ENCODE data around the gene ACSBG1. TPM values are rescaled to one million over a fixed set of nuclear protein-coding genes. Genes with fewer than 3 reads are reported as not detected.

ACSBG1 gene
- total and polyA plus RNA-seq, 10 of the 15 experiments (the other 5 are each of a cell fraction or from before 2014, with no cell fraction given), result 0.11 to 0.75 (median 0.42) TPM

DNA sequence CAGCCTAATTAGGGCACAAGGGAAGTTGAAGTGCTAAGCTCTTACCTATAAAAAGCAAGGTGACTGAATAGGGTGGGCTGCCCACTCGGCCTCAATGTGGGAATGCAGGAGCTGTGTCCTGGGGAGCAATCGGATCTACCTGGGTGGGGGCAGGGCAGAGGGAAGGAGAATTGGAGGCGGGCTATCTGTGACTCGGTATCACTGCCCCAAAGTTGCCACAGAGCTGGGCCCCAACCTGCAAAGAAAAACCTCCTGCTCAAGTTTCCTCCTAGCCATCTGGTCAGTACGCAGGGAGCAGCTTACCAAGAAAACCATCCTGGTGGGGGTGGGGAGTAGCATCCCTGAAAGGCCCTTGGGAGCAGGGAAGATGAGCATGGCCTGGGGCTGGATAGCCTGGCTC is 113.8 kb downstream of the ACSBG1 start:
- no peaks in the 10 kb centered on the region for H3K79me2 ChIP-seq (ENCODE audit: control insufficient read depth, insufficient read depth, low read length)
- RAD21 ChIA-PET (ENCODE audit: unreplicated experiment), result interaction anchor here (0.6 kb wide), 1 partner anchor 121 kb away, joined by 3 read pairs; no protein-coding TSS in a partner anchor
- no peaks in the 10 kb centered on the region for H3K4me1 ChIP-seq (ENCODE audit: control insufficient read depth, insufficient read depth, low read length)
- FAIRE-seq, result no peak
- CTCF ChIA-PET, result interaction anchor here (0.6 to 8.5 kb wide), 4 partner anchors 74 to 160 kb away, joined by 3 to 46 read pairs (median 10); no protein-coding TSS in a partner anchor
- H2AFZ ChIP-seq (ENCODE audit: control insufficient read depth, low read depth, low read length), result no peak overlapping the region
- SMC1A ChIA-PET (ENCODE audit: uncharacterized antibody, unreplicated experiment), result interaction anchor here (1.1 to 2.5 kb wide), 2 partner anchors 11 to 140 kb away, joined by 3 to 10 read pairs; partner anchors contain the start of gene CIB2
- H3K9ac ChIP-seq (ENCODE audit: control insufficient read depth, insufficient read depth, low read length), result no peak overlapping the region
- no peak overlapping the region for H3K4me3 ChIP-seq
- H3K9me3 ChIP-seq (replicated peaks; ENCODE audit: control insufficient read depth, insufficient read depth, low read length), result no peaks in the 10 kb centered on the region
- POLR2A ChIA-PET, result no interaction called here
- H4K20me1 ChIP-seq (ENCODE audit: control insufficient read depth, insufficient read depth), result no peaks in the 10 kb centered on the region
- DNase-seq (ENCODE audit: low read depth, low spot score), result no peak
- TF ChIP-seq SREBF1 (IDR thresholded peaks at IDR 0.05; ENCODE audit: low read length) (no peak), NFYB (IDR thresholded peaks at IDR 0.05; ENCODE audit: insufficient read depth, low read depth, low read length) (no peak), NBN (IDR thresholded peaks at IDR 0.05) (no peak), TCF3 (IDR thresholded peaks at IDR 0.05; ENCODE audit: borderline replicate concordance, insufficient read depth, low read depth, low read length) (no peak), ATF7 (IDR thresholded peaks at IDR 0.05; ENCODE audit: low read depth) (no peak), RFX5 (IDR thresholded peaks at IDR 0.05; ENCODE audit: low read depth, low read length) (no peak)
- no TSS peak for BruUV-seq (replicated peaks)
- in situ Hi-C loops (cut with MboI) (no loop called here), intact Hi-C loops (cut with micrococcal nuclease; ENCODE audit: unreplicated experiment) (no loop called here)
- no peak overlapping the region for H3K27ac ChIP-seq (ENCODE audit: control insufficient read depth, insufficient read depth)
- H3K4me2 ChIP-seq (ENCODE audit: control insufficient read depth, insufficient read depth), result no peak overlapping the region
- H3K36me3 ChIP-seq (ENCODE audit: control insufficient read depth in 2 of 2, insufficient read depth in 2 of 2, low read length in 1 of 2), result no peaks in the 10 kb centered on the region
- no peak for ATAC-seq
- H3K27me3 ChIP-seq (replicated peaks in 1 of 2; ENCODE audit: control insufficient read depth in 2 of 2, insufficient read depth in 2 of 2, low read length in 1 of 2), result no peaks in the 10 kb centered on the region
- 35% methylated on average over 5 of the region's 5 CpGs for WGBS (ENCODE audit: insufficient coverage, insufficient replicate concordance, low lambda C conversion rate, missing lambda C conversion rate)

Other genes with a start within 250 kb of the ACSBG1 start
Only the 7 nearest of the 8 such genes appear.
- 18.4 and 21.9 TPM in 2 replicates for gene TBC1D2B, start 156.9 kb downstream of the ACSBG1 start, total RNA-seq (2014; rRNA removed)
- 17.0 and 20.4 TPM in 2 replicates for gene TBC1D2B, start 156.9 kb downstream of the ACSBG1 start, total RNA-seq (2014; rRNA removed; fragmentation: Illumina TruSeq; extraction: Trizol)
- 27.0 and 28.7 TPM in 2 replicates for gene TBC1D2B, start 156.9 kb downstream of the ACSBG1 start, total RNA-seq (2021)
- 53.4 and 75.9 TPM in 2 replicates for gene TBC1D2B, start 156.9 kb downstream of the ACSBG1 start, polyA plus RNA-seq (2011; rRNA removed)
- 22.7 and 26.1 TPM in 2 replicates for gene TBC1D2B, start 156.9 kb downstream of the ACSBG1 start, polyA plus RNA-seq (2014; fragmentation: Illumina TruSeq; extraction: Trizol)
- 1 to 10 TPM; 1.3 to 1.4 TPM for gene TBC1D2B, start 156.9 kb downstream of the ACSBG1 start, polyA plus RNA-seq (2014; fragmentation: Nextera tagmentation; extraction: Ambion mirVana)
- gene TBC1D2B, start 156.9 kb downstream of the ACSBG1 start, polyA plus RNA-seq (2014; rRNA removed), result 22.4 and 25.6 TPM in 2 replicates
- gene TBC1D2B, start 156.9 kb downstream of the ACSBG1 start, polyA plus RNA-seq (2016; fragmentation: Nextera tagmentation; extraction: Ambion mirVana), result 1 to 10 TPM; 2.7 to 8.2 TPM
- gene SH2D7, start 142.0 kb downstream of the ACSBG1 start, total RNA-seq (2014; rRNA removed), result 0.06 TPM in 1 of 2 replicates, not detected in the other
- not detected in 2 replicates for gene SH2D7, start 142.0 kb downstream of the ACSBG1 start, total RNA-seq (2014; rRNA removed; fragmentation: Illumina TruSeq; extraction: Trizol)
- gene SH2D7, start 142.0 kb downstream of the ACSBG1 start, total RNA-seq (2021), result 0.08 TPM in 1 of 2 replicates, not detected in the other
- not detected in 2 replicates for gene SH2D7, start 142.0 kb downstream of the ACSBG1 start, polyA plus RNA-seq (2011; rRNA removed)
- 0.04 TPM in 1 of 2 replicates, not detected in the other for gene SH2D7, start 142.0 kb downstream of the ACSBG1 start, polyA plus RNA-seq (2014; fragmentation: Illumina TruSeq; extraction: Trizol)
- not detected for gene SH2D7, start 142.0 kb downstream of the ACSBG1 start, polyA plus RNA-seq (2014; fragmentation: Nextera tagmentation; extraction: Ambion mirVana)
- gene SH2D7, start 142.0 kb downstream of the ACSBG1 start, polyA plus RNA-seq (2014; rRNA removed), result not detected in 2 replicates
- not detected for gene SH2D7, start 142.0 kb downstream of the ACSBG1 start, polyA plus RNA-seq (2016; fragmentation: Nextera tagmentation; extraction: Ambion mirVana)
- gene CIB2, start 103.1 kb downstream of the ACSBG1 start, total RNA-seq (2014; rRNA removed), result 7.2 and 8.8 TPM in 2 replicates
- 5.9 and 6.8 TPM in 2 replicates for gene CIB2, start 103.1 kb downstream of the ACSBG1 start, total RNA-seq (2014; rRNA removed; fragmentation: Illumina TruSeq; extraction: Trizol)
- 6.9 and 7.2 TPM in 2 replicates for gene CIB2, start 103.1 kb downstream of the ACSBG1 start, total RNA-seq (2021)
- 7.4 and 11.7 TPM in 2 replicates for gene CIB2, start 103.1 kb downstream of the ACSBG1 start, polyA plus RNA-seq (2011; rRNA removed)
- 7.9 and 11.7 TPM in 2 replicates for gene CIB2, start 103.1 kb downstream of the ACSBG1 start, polyA plus RNA-seq (2014; fragmentation: Illumina TruSeq; extraction: Trizol)
- 1 to 10 TPM in 1 of 2 experiments, under 1 TPM in 1; 0.56 to 1.6 TPM for gene CIB2, start 103.1 kb downstream of the ACSBG1 start, polyA plus RNA-seq (2014; fragmentation: Nextera tagmentation; extraction: Ambion mirVana)
- gene CIB2, start 103.1 kb downstream of the ACSBG1 start, polyA plus RNA-seq (2014; rRNA removed), result 7.2 and 8.2 TPM in 2 replicates
- gene CIB2, start 103.1 kb downstream of the ACSBG1 start, polyA plus RNA-seq (2016; fragmentation: Nextera tagmentation; extraction: Ambion mirVana), result 10 to 100 TPM in 1 of 2 experiments, 1 to 10 TPM in 1; 1.5 to 12.1 TPM
- 83.9 and 99.1 TPM in 2 replicates for gene IDH3A, start 85.2 kb downstream of the ACSBG1 start, total RNA-seq (2014; rRNA removed)
- 105 and 121 TPM in 2 replicates for gene IDH3A, start 85.2 kb downstream of the ACSBG1 start, total RNA-seq (2014; rRNA removed; fragmentation: Illumina TruSeq; extraction: Trizol)
- gene IDH3A, start 85.2 kb downstream of the ACSBG1 start, total RNA-seq (2021), result 175 and 193 TPM in 2 replicates
- 238 and 315 TPM in 2 replicates for gene IDH3A, start 85.2 kb downstream of the ACSBG1 start, polyA plus RNA-seq (2011; rRNA removed)
- 173 and 178 TPM in 2 replicates for gene IDH3A, start 85.2 kb downstream of the ACSBG1 start, polyA plus RNA-seq (2014; fragmentation: Illumina TruSeq; extraction: Trizol)
- gene IDH3A, start 85.2 kb downstream of the ACSBG1 start, polyA plus RNA-seq (2014; fragmentation: Nextera tagmentation; extraction: Ambion mirVana), result 100 to 1,000 TPM; 197 to 231 TPM
- 123 and 125 TPM in 2 replicates for gene IDH3A, start 85.2 kb downstream of the ACSBG1 start, polyA plus RNA-seq (2014; rRNA removed)
- gene IDH3A, start 85.2 kb downstream of the ACSBG1 start, polyA plus RNA-seq (2016; fragmentation: Nextera tagmentation; extraction: Ambion mirVana), result 100 to 1,000 TPM; 245 to 254 TPM
- 4.6 and 4.7 TPM in 2 replicates for gene DNAJA4, start 30.0 kb upstream of the ACSBG1 start, total RNA-seq (2014; rRNA removed)
- gene DNAJA4, start 30.0 kb upstream of the ACSBG1 start, total RNA-seq (2014; rRNA removed; fragmentation: Illumina TruSeq; extraction: Trizol), result 3.7 TPM in 2 replicates
- 5.9 and 6.4 TPM in 2 replicates for gene DNAJA4, start 30.0 kb upstream of the ACSBG1 start, total RNA-seq (2021)
- 0.01 and 0.07 TPM in 2 replicates for gene DNAJA4, start 30.0 kb upstream of the ACSBG1 start, polyA plus RNA-seq (2011; rRNA removed)
- 7.2 and 8.5 TPM in 2 replicates for gene DNAJA4, start 30.0 kb upstream of the ACSBG1 start, polyA plus RNA-seq (2014; fragmentation: Illumina TruSeq; extraction: Trizol)
- gene DNAJA4, start 30.0 kb upstream of the ACSBG1 start, polyA plus RNA-seq (2014; fragmentation: Nextera tagmentation; extraction: Ambion mirVana), result 1 to 10 TPM; 1.2 to 2.2 TPM
- gene DNAJA4, start 30.0 kb upstream of the ACSBG1 start, polyA plus RNA-seq (2014; rRNA removed), result 9.8 and 10.4 TPM in 2 replicates
- 1 to 10 TPM; 3.7 to 4.4 TPM for gene DNAJA4, start 30.0 kb upstream of the ACSBG1 start, polyA plus RNA-seq (2016; fragmentation: Nextera tagmentation; extraction: Ambion mirVana)
- 106 and 118 TPM in 2 replicates for gene SKIC8, start 65.0 kb upstream of the ACSBG1 start, total RNA-seq (2014; rRNA removed)
- 117 and 122 TPM in 2 replicates for gene SKIC8, start 65.0 kb upstream of the ACSBG1 start, total RNA-seq (2014; rRNA removed; fragmentation: Illumina TruSeq; extraction: Trizol)
- 57.0 and 60.0 TPM in 2 replicates for gene SKIC8, start 65.0 kb upstream of the ACSBG1 start, total RNA-seq (2021)
- gene SKIC8, start 65.0 kb upstream of the ACSBG1 start, polyA plus RNA-seq (2011; rRNA removed), result 135 and 155 TPM in 2 replicates
- gene SKIC8, start 65.0 kb upstream of the ACSBG1 start, polyA plus RNA-seq (2014; fragmentation: Illumina TruSeq; extraction: Trizol), result 95.7 and 120 TPM in 2 replicates
- 100 to 1,000 TPM; 214 to 288 TPM for gene SKIC8, start 65.0 kb upstream of the ACSBG1 start, polyA plus RNA-seq (2014; fragmentation: Nextera tagmentation; extraction: Ambion mirVana)
- 91.1 and 97.2 TPM in 2 replicates for gene SKIC8, start 65.0 kb upstream of the ACSBG1 start, polyA plus RNA-seq (2014; rRNA removed)
- 100 to 1,000 TPM; 174 to 189 TPM for gene SKIC8, start 65.0 kb upstream of the ACSBG1 start, polyA plus RNA-seq (2016; fragmentation: Nextera tagmentation; extraction: Ambion mirVana)
- gene CRABP1, start 105.8 kb upstream of the ACSBG1 start, total RNA-seq (2014; rRNA removed), result not detected in 2 replicates
- not detected in 2 replicates for gene CRABP1, start 105.8 kb upstream of the ACSBG1 start, total RNA-seq (2014; rRNA removed; fragmentation: Illumina TruSeq; extraction: Trizol)
- 0.37 and 0.41 TPM in 2 replicates for gene CRABP1, start 105.8 kb upstream of the ACSBG1 start, total RNA-seq (2021)
- not detected in 2 replicates for gene CRABP1, start 105.8 kb upstream of the ACSBG1 start, polyA plus RNA-seq (2011; rRNA removed)
- not detected in 2 replicates for gene CRABP1, start 105.8 kb upstream of the ACSBG1 start, polyA plus RNA-seq (2014; fragmentation: Illumina TruSeq; extraction: Trizol)
- gene CRABP1, start 105.8 kb upstream of the ACSBG1 start, polyA plus RNA-seq (2014; fragmentation: Nextera tagmentation; extraction: Ambion mirVana), result not detected
- not detected in 2 replicates for gene CRABP1, start 105.8 kb upstream of the ACSBG1 start, polyA plus RNA-seq (2014; rRNA removed)
- gene CRABP1, start 105.8 kb upstream of the ACSBG1 start, polyA plus RNA-seq (2016; fragmentation: Nextera tagmentation; extraction: Ambion mirVana), result under 1 TPM in 1 of 2 experiments, not detected in 1; 0.21 TPM

Data from GM12878 (cell line).